Measurements from ENCODE around the gene MAP3K8. TPM values are rescaled to one million over a fixed set of nuclear protein-coding genes. Genes with fewer than 3 reads are reported as not detected.

The MAP3K8 gene
- total RNA-seq, 4 donors from 2014 or later: 18.7 to 74.2 (median 24.1) TPM

GRCh38 chr10:30495687-30496086 is 61.7 kb downstream of the MAP3K8 start:
- no peak for TF ChIP-seq POLR2A (IDR thresholded peaks at IDR 0.05; ENCODE audit: low read depth)
- TF ChIP-seq CTCF (IDR thresholded peaks at IDR 0.05): no peak
- no peak for DNase-seq (ENCODE audit: extremely low spot score)
- no peaks in the 10 kb centered on the region for H3K9me3 ChIP-seq
- 55% methylated on average over 6 of the region's 6 CpGs for WGBS
- H3K4me1 ChIP-seq: peaks cover 0 to 26% (median 23%) of the 10 kb centered on the region in 4 donors
- no peaks in the 10 kb centered on the region for H3K27me3 ChIP-seq
- no peaks in the 10 kb centered on the region for H3K36me3 ChIP-seq
- peak overlapping the region in 1 of 4 donors; percentile 1 for H3K27ac ChIP-seq (replicated peaks in 1 of 4)
- no peak overlapping the region for H3K4me3 ChIP-seq
- intact Hi-C loops (cut with DNase I): no loop called here

GRCh38 chr10:30499816-30500215 is 65.8 kb downstream of the MAP3K8 start:
- no peaks in the 10 kb centered on the region for H3K9me3 ChIP-seq
- H3K4me3 ChIP-seq: no peak overlapping the region
- TF ChIP-seq EP300 (IDR thresholded peaks at IDR 0.05) (no peak), POLR2AphosphoS5 (IDR thresholded peaks at IDR 0.05) (no peak), POLR2A (IDR thresholded peaks at IDR 0.05; ENCODE audit: low read depth) (no peak), CTCF (IDR thresholded peaks at IDR 0.05) (no peak)
- no peaks in the 10 kb centered on the region for H3K27me3 ChIP-seq
- intact Hi-C loops (cut with DNase I): no loop called here
- H3K36me3 ChIP-seq: no peaks in the 10 kb centered on the region
- peaks cover 0 to 37% (median 28%) of the 10 kb centered on the region in 4 donors for H3K4me1 ChIP-seq
- WGBS: 94% methylated on average over 1 of the region's 1 CpG
- no peak for DNase-seq (ENCODE audit: extremely low spot score)
- H3K27ac ChIP-seq (replicated peaks in 1 of 4): no peak overlapping the region

GRCh38 chr10:30500534-30500933 is 66.5 kb downstream of the MAP3K8 start:
- Histone ChIP-seq H3K4me1 (peaks cover 0 to 34% (median 28%) of the 10 kb centered on the region in 4 donors), H3K36me3 (no peaks in the 10 kb centered on the region), H3K9me3 (no peaks in the 10 kb centered on the region), H3K27ac (replicated peaks in 1 of 4) (no peak overlapping the region), H3K27me3 (no peaks in the 10 kb centered on the region), H3K4me3 (no peak overlapping the region)
- no peak for DNase-seq (ENCODE audit: extremely low spot score)
- intact Hi-C loops (cut with DNase I): no loop called here
- 95% methylated on average over 2 of the region's 2 CpGs for WGBS
- TF ChIP-seq POLR2A (IDR thresholded peaks at IDR 0.05; ENCODE audit: low read depth) (no peak), EP300 (IDR thresholded peaks at IDR 0.05) (no peak), POLR2AphosphoS5 (IDR thresholded peaks at IDR 0.05) (no peak), CTCF (IDR thresholded peaks at IDR 0.05) (no peak)

- Histone ChIP-seq H3K27ac (replicated peaks in 1 of 4) (no peak overlapping the region), H3K36me3 (no peaks in the 10 kb centered on the region), H3K4me1 (peaks cover 0 to 34% (median 25%) of the 10 kb centered on the region in 4 donors), H3K27me3 (no peaks in the 10 kb centered on the region), H3K4me3 (no peak overlapping the region), H3K9me3 (no peaks in the 10 kb centered on the region)
- intact Hi-C loops (cut with DNase I): no loop called here
- 86% methylated on average over 3 of the region's 3 CpGs for WGBS
- no peak for TF ChIP-seq POLR2AphosphoS5 (IDR thresholded peaks at IDR 0.05)
- TF ChIP-seq POLR2A (IDR thresholded peaks at IDR 0.05; ENCODE audit: low read depth): no peak
- no peak for TF ChIP-seq EP300 (IDR thresholded peaks at IDR 0.05)
- no peak for DNase-seq (ENCODE audit: extremely low spot score)
Observed at GRCh38 chr10:30500963-30501504, 67.0 kb downstream of the MAP3K8 start.

- Histone ChIP-seq H3K4me3 (no peak overlapping the region), H3K27ac (replicated peaks in 1 of 4) (no peak overlapping the region), H3K36me3 (no peaks in the 10 kb centered on the region), H3K9me3 (no peaks in the 10 kb centered on the region), H3K27me3 (no peaks in the 10 kb centered on the region), H3K4me1 (peaks cover 0 to 20% (median 11%) of the 10 kb centered on the region in 4 donors)
- 62% methylated on average over 11 of the region's 11 CpGs for WGBS
- intact Hi-C loops (cut with DNase I): no loop called here
- TF ChIP-seq POLR2AphosphoS5 (IDR thresholded peaks at IDR 0.05): no peak
- no peak for TF ChIP-seq CTCF (IDR thresholded peaks at IDR 0.05)
- TF ChIP-seq EP300 (IDR thresholded peaks at IDR 0.05): no peak
- TF ChIP-seq POLR2A (IDR thresholded peaks at IDR 0.05; ENCODE audit: low read depth): no peak
- DNase-seq (ENCODE audit: extremely low spot score): no peak
Observed at GRCh38 chr10:30502266-30503060, 68.5 kb downstream of the MAP3K8 start.

All from esophagus muscularis mucosa (tissue), 4 donors.